Bronchial epithelial cell (primary cell): Measurements from ENCODE around the gene SLC9A6. TPM values are rescaled to one million over a fixed set of nuclear protein-coding genes. Genes with fewer than 3 reads are reported as not detected.

ENCODE experiments used
- DNase-seq: peaks from one replicate; pipeline ENCODE4 v3.0.0-alpha.2; 2010; ENCODE audit warnings: low read depth
- FAIRE-seq: peaks from 2 replicates; lab custom pipeline; 2011; peaks lifted over from hg19 to GRCh38; lab: Jason Lieb, UNC
- H3K27me3 ChIP-seq: 2 replicates; pipeline ENCODE4 v1.5.1; 2011; ENCODE audit warnings: low read length; ENCODE audit not compliant: control insufficient read depth, insufficient read depth
- H3K36me3 ChIP-seq: 2 replicates; pipeline ENCODE4 v1.5.1; 2011; ENCODE audit warnings: low read length; ENCODE audit not compliant: control insufficient read depth, insufficient read depth
- H3K4me3 ChIP-seq: 2 replicates; pipeline ENCODE4 v1.5.1; 2011; ENCODE audit warnings: mild to moderate bottlenecking, low read depth, low read length, control low read depth
- CTCF ChIP-seq: IDR thresholded peaks from 2 replicates; pipeline ENCODE4 v1.5.1; 2011; ENCODE audit warnings: mild to moderate bottlenecking, moderate library complexity, low read length, control low read depth, inconsistent platforms; ENCODE audit not compliant: insufficient read depth, severe bottlenecking
- total RNA-seq: library from RNA; depleted of rRNA; stranded (reverse); fragments of >200 nt; gene quantifications from 2 replicates; pipeline ENCODE4 v1.2.1, GENCODE V29; 2014

Gene SLC9A6
- total RNA-seq, 1 donor from 2014 or later, result 24.2 TPM

DNA sequence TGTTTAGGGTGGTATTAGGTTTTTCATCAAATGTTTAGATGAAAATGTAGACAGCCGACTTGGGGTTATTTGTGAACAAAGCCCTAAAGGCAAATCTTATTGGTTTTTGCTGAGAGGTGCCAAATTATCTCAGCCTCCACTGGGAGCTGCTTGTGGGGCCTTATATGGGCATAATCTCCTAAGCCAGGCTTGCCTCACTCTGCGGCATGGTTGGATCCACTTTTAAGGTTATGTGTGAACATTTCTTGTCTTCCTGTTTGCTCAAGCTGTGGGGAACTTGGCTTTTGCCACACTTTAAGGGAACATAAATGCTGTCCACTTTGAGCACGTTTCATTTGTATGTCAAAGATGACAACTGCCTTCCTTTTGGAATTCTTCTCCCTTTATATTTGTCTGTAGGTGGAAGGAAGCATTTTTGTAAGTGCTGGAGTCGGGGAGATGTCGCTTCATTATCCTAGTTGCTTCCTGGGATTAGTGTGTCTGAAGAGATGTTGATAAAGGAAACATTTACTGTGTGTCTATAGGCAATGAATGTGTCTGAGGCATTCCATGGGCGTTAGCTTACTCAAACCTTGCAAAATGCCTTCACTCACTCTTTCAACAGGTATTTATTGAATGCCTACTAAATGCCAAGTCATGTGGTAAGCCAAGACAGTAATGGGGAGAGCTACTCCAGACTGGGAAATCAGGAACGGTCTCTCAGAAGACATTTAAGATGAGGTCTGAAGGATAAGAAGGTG is 78.3 kb downstream of the SLC9A6 start:
- DNase-seq, result peak; percentile 54
- TF ChIP-seq CTCF, result no peak
- FAIRE-seq, result no peak
- no peaks in the 10 kb centered on the region for H3K36me3 ChIP-seq
- H3K4me3 ChIP-seq, result no peak overlapping the region
- H3K27me3 ChIP-seq, result no peaks in the 10 kb centered on the region

GRCh38 chrX:136064661-136065043 is 79.4 kb downstream of the SLC9A6 start:
- Histone ChIP-seq H3K36me3 (no peaks in the 10 kb centered on the region), H3K27me3 (no peaks in the 10 kb centered on the region), H3K4me3 (no peak overlapping the region)
- FAIRE-seq (peak; percentile 62), DNase-seq (peak; percentile 3)
- no peak for TF ChIP-seq CTCF

- no peak for FAIRE-seq
- peak; percentile 63 for DNase-seq
- no peak overlapping the region for H3K4me3 ChIP-seq
- no peaks in the 10 kb centered on the region for H3K27me3 ChIP-seq
- no peaks in the 10 kb centered on the region for H3K36me3 ChIP-seq
- no peak for TF ChIP-seq CTCF
Observed at GRCh38 chrX:136065044-136065671, 79.9 kb downstream of the SLC9A6 start.

DNA sequence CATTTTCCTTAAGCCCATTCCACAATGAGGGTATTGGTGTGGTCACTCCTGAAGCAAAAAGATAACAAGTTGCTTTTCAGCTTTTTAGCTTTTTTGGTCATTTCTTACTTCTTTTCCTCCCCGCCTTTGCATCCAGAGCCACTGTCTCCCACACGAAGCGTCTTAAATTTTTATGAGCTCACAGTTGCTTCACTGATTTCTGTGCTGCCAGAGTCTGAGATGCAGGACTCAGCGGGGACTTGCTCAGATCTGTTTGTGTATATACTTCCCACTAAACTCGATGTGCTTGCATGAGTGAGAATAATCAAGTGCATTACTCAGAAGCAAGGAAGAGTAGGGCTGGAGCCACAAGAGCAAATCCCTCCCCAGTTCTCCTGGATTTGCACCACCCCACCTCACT is 81.9 kb downstream of the SLC9A6 start:
- Histone ChIP-seq H3K4me3 (no peak overlapping the region), H3K27me3 (no peaks in the 10 kb centered on the region), H3K36me3 (no peaks in the 10 kb centered on the region)
- no peak for TF ChIP-seq CTCF
- DNase-seq, result no peak
- no peak for FAIRE-seq

DNA sequence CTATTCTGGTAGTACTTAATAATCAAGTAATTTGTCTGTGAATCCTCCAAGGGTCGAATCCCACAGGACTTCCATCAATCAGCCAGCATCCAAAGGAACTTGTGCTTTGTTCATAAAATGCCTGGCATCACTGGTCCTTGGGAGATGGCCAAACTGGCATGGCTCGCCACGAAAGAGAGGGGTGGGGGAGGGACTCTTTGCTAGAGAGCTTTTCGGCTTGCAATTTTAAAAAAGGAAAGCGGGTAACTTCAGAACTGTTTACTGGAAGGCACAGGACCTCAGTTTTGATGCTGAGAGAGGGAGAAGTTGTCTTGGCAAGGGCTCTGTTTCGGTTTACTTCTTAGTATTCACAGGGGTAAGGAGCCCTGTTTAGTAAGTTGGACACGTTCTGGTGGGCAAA is 82.7 kb downstream of the SLC9A6 start:
- DNase-seq, result no peak
- no peak for FAIRE-seq
- TF ChIP-seq CTCF, result no peak
- Histone ChIP-seq H3K4me3 (no peak overlapping the region), H3K27me3 (no peaks in the 10 kb centered on the region), H3K36me3 (no peaks in the 10 kb centered on the region)
